Stimulated activated CD4-positive, alpha-beta T cell treated with anti-CD3 and anti-CD28 coated beads, Interleukin-1b, Interleukin-23, amount 100 ng/mL, for 24 hours (primary cell): ENCODE measurements around the gene TRIM24.
"Not testable (repeated sequence)": the region's sequence is repeated elsewhere in the genome, so short reads cannot be mapped to it uniquely, and the experiment has no call there.

Experiments used
- DNase-seq, 4 experiments: peaks; one replicate each; pipeline ENCODE4 v3.0.0-alpha.2; 2020; ENCODE audit warnings: low read depth in 4 of 4, low spot score in 1 of 4

TRIM24 gene

DNA sequence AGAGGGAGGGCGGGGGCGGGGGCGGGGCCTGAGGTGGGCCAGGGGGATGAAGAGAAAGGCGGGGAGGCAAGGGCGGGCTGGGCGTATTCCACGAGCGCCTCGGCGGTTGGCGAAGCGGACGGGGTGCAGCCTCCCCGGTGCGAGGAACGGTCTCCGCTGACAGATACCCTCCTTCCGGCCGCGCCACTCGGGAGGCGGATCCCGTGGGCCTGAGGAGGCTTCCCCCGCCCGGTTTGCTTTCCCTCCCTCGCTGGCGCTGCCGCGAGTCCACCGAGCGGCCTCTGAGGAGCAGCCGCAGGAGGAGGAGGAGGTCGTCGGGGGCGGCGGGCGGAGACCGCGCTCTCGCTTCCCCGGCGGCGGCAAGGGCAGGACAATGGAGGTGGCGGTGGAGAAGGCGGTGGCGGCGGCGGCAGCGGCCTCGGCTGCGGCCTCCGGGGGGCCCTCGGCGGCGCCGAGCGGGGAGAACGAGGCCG is at the start of gene TRIM24:
TSS of gene TRIM24 (plus strand) at position 84 of the 473 bp plus-strand sequence. CDS start at position 374, 290 bp downstream.
- peak in 1 of 4 experiments; percentile 81 for DNase-seq

DNA sequence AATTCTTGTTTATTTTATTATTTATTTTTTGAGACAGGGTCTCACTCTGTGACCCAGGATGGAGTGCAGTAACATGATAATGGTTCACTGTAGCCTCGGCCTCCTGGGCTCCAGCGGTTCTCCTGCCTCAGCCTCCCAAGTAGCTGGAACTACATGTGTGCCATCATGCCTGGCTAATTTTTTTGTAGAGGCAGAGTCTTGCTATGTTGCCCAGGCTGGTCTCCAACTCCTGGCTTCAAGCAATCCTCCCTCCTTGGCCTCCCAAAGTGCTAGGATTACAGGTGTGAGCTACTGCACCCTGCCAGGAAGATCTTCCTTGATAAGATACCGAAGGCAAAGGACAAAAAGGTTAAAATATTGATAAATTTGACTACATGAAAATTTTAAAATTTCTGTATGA is 48.0 kb upstream of the TRIM24 start:
- DNase-seq: not testable (repeated sequence)

- DNase-seq: not testable (repeated sequence)
Observed at GRCh38 chr7:138412921-138413320, 47.1 kb upstream of the TRIM24 start.

DNA sequence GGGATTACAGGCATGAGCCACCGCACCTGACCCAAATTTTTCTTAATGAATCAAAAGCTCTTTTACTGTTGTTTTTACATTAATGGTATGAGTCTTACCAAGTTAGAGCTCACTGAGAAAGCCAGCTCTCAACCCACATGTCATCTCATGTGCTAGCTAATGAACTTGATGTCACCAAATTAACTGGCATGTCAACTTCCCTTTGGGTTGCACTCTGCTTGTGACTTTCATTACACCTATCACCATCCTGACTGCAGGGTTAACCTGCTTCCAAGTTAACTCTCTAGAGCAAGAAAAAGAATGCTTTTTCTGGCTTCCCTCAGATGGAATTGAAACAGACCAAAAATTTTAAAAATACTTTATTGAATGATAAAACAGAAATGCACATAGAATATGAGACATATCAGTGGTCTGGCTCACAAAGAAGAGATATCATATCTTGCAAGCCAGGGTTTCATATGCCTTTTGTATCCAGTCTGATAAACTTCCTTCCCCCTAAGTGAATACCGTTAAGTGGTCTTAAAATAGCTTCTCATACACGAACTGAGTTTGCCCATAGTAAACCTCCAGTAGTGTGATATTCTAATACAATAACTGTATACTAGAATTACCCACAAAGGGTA is 42.9 kb upstream of the TRIM24 start:
- DNase-seq: no peak

DNA sequence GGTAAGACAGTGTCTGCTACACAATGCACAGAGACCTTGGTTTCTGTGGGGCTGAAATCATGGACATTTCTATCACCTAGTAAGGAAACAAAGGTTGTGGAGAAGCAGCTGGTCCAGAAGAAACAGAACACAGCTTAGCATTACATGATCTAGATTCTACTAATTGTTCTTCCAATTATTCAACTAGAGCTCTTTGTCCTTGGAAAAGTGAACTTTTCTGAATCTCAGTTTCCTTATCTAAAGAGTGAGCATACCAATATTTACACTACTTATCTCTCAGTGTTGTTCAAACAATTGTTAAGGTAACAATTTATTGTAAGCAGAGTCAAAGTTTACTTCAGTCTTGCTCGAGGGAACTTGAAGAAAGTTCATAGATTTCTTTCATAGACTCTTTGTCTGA is 42.3 kb upstream of the TRIM24 start:
- no peak for DNase-seq

DNA sequence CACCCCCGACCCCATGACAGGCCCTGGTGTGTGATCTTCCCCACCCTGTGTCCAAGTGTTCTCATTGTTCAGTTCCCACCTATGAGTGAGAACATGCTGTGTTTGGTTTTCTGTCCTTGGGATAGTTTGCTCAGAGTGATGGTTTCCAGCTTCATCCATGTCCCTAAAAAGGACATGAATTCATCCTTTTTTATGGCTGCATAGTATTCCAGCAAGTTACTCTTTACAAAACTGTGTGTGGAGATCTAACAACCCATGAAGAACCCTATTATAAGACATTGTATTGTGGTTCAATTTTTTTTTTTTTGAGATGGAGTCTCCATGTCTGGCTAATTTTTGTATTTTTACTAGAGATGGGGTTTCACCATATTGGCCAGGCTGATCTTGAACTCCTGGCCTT is 41.7 kb upstream of the TRIM24 start:
- DNase-seq: not testable (repeated sequence)

DNA sequence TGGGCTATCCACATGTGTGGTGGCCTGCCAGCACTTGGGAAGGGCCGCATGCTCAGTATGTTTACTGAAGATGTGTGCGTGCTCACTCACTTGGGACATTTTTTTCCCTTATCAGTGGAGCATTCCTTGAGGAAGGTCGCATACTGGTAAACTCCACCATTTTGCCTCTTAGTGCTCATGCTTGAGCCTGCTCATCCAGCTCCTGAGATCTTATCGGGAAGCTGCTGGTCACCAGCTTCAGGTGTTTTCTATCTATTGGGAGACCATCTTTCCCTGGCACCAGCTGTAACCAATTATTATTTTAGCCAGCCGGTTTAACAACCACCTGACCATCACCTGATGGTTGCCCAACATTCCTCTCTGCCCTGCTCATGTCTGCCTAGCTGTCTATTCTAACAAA is 35.0 kb upstream of the TRIM24 start:
- no peak for DNase-seq

DNA sequence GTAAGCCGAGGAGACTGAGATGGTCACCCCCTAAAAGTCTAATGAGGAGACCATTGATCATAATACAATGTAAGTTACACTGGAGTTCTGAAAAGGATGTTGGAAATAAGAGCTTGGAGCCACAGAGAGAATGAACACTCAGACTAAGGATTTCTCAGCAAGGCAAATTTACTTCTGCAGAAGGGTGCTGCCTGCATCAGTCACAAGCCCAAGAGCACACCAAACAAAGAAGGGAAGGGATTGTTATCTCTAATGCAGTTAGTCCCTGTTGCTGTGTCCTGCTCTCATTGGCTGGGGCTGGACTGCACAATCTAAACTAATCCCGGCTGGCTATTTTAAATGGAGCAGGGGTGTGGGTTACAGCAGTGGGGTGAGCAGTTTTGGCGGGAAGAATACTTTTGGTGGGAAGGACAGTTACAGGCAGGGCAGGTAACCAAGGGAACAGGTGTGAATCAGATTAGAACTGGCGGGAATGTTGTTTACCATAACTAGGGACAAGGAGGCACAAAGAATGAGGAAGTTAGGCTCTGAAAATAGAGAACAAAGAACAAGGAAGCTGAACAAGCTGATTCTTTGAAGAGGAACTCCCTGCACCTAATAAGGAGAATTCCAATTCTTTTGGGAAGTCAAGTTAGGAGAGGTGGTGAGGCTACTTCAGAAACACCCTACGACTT is 30.3 kb upstream of the TRIM24 start:
- DNase-seq: no peak

- DNase-seq: no peak
Observed at GRCh38 chr7:138431517-138431916, 28.5 kb upstream of the TRIM24 start.

GRCh38 chr7:138433583-138434443 is 26.2 kb upstream of the TRIM24 start:
- no peak for DNase-seq

GRCh38 chr7:138434597-138435019 is 25.5 kb upstream of the TRIM24 start:
- no peak for DNase-seq

GRCh38 chr7:138435231-138435919 is 24.7 kb upstream of the TRIM24 start:
- DNase-seq: no peak

- DNase-seq: no peak
Observed at GRCh38 chr7:138436388-138436787, 23.7 kb upstream of the TRIM24 start.

- DNase-seq: no peak
Observed at GRCh38 chr7:138440460-138440859, 19.6 kb upstream of the TRIM24 start.

DNA sequence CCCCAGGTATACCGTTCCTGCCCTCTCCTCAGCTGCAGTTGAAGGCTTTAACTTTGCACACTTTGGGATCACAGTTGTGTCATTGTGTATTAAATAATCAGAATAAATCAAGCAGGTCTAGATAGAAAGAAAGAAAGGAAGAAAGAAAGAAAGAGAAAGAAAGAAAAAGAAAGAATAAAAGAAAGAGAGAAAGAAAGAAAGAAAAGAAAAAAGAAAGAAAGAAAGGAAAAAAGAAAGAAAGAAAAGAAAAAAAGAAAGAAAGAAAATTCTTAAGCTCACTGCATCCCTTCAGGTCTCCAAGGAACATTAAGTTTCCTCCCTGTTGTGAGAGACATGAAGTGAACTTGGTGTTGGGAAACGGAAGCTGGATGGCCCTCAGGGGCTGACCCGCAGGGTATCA is 17.2 kb upstream of the TRIM24 start:
- no peak for DNase-seq

GRCh38 chr7:138449580-138449979 is 10.5 kb upstream of the TRIM24 start:
- peak in 3 of 4 experiments; percentile 13 to 20 (median 19) for DNase-seq

- DNase-seq: no peak
Observed at GRCh38 chr7:138455609-138456008, 4.5 kb upstream of the TRIM24 start.

DNA sequence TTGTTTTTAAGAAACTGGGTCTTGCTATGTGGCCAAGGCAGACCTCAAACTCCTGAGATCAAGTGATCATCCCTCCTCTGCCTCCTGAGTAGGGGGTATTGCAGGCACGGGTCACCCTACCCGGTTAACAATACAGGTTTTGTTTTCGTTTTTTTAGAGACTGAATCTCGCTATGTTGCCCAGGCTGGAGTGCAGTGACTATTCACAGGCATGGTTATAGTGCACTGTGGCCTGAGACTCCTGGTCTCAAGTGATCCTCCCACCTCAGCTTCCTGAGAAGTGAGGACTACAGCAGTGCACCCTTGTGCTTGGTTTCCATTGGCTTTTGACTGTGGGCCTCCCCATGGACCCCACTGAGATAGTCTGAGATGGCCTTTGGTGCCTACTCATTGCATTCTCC is 3.8 kb upstream of the TRIM24 start:
- no peak for DNase-seq

DNA sequence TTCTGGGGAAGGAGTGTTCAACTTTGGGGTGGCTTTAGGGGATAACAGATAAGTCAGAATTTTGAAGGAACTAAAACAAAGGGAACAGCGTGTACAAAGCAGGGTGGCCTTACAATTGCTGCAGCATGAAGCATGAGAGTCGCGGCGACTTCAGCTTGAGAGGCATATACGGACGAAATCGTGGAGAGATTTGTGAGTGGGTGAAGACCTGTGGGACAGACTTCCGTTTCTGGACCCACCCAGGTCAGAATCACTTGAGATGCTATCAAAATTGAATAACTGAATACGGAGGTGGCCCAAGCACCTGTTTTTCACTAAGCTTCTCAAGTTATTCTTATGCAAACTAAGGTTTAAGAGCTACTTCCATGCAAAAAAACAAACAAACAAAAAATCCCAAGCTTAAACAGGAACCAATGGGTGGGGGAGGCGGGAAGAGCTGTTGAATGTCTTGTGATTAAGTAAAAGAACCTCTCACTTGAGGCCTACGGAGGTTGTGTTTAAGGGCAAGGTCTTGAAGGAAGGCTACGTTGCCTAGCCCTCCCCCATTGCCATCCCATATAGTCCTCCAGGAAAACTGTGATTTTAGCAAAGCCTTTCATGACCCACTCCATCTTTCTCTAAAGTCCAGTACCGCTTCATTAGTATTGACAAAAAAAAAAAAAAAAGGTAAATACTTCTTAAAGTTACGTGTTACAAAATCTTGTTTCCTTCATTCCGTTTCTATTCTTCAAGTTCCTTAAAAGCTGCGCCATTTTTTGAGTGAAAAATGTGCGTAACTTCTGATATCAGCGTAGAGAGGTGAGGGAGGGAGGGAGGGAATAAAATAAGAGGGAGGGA is 1.3 kb upstream of the TRIM24 start:
- no peak for DNase-seq
